ENCODE measurements around the gene ZNF200.

ZNF200 gene, protein sequence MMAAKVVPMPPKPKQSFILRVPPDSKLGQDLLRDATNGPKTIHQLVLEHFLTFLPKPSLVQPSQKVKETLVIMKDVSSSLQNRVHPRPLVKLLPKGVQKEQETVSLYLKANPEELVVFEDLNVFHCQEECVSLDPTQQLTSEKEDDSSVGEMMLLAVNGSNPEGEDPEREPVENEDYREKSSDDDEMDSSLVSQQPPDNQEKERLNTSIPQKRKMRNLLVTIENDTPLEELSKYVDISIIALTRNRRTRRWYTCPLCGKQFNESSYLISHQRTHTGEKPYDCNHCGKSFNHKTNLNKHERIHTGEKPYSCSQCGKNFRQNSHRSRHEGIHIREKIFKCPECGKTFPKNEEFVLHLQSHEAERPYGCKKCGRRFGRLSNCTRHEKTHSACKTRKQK

GRCh38 chr16:3234857-3235561 lies at the start of gene ZNF200:
Gene ZNF200, minus strand, starts transcription at chr16:3235158. Its CDS starts 1,403 bp downstream, at chr16:3233755.
- Histone ChIP-seq H3K36me3 (ENCODE audit: low read depth) (peaks cover 36% of the 10 kb centered on the region), H3K9me3 (ENCODE audit: severe bottlenecking) (no peaks in the 10 kb centered on the region), H3K4me3 (ENCODE audit: severe bottlenecking) (peak within 1 kb of the TSS; percentile 100), H3K4me1 (ENCODE audit: insufficient read depth, poor library complexity, severe bottlenecking) (peaks cover 5% of the 10 kb centered on the region), H3K27ac (ENCODE audit: poor library complexity, severe bottlenecking) (peak within 1 kb of the TSS; percentile 62), H3K27me3 (ENCODE audit: insufficient read depth, poor library complexity, severe bottlenecking) (no peaks in the 10 kb centered on the region)
- ATAC-seq (ENCODE audit: low read depth) (peak; percentile 95), DNase-seq (ENCODE audit: low spot score) (peak; percentile 96)
- TF ChIP-seq CTCF (IDR thresholded peaks at IDR 0.05; ENCODE audit: poor library complexity, severe bottlenecking) = no peak

GRCh38 chr16:3283543-3284447 lies 48.8 kb upstream of the ZNF200 start:
- H3K27me3 ChIP-seq (ENCODE audit: insufficient read depth, poor library complexity, severe bottlenecking) = no peaks in the 10 kb centered on the region
- peaks cover 32% of the 10 kb centered on the region for H3K36me3 ChIP-seq (ENCODE audit: low read depth)
- H3K9me3 ChIP-seq (ENCODE audit: severe bottlenecking) = peaks cover 9% of the 10 kb centered on the region
- H3K4me1 ChIP-seq (ENCODE audit: insufficient read depth, poor library complexity, severe bottlenecking) = no peaks in the 10 kb centered on the region
- peak overlapping the region; percentile 88 for H3K4me3 ChIP-seq (ENCODE audit: severe bottlenecking)
- peak overlapping the region; percentile 81 for H3K27ac ChIP-seq (ENCODE audit: poor library complexity, severe bottlenecking)
- peak; percentile 12; the same call in 2 of the 3 replicates for ATAC-seq (ENCODE audit: low read depth)
- DNase-seq (ENCODE audit: low spot score) = no peak
- TF ChIP-seq CTCF (IDR thresholded peaks at IDR 0.05; ENCODE audit: poor library complexity, severe bottlenecking) = no peak

- Histone ChIP-seq H3K27me3 (ENCODE audit: insufficient read depth, poor library complexity, severe bottlenecking) (no peaks in the 10 kb centered on the region), H3K9me3 (ENCODE audit: severe bottlenecking) (peaks cover 7% of the 10 kb centered on the region), H3K4me3 (ENCODE audit: severe bottlenecking) (peak within 1 kb of the TSS; percentile 88), H3K4me1 (ENCODE audit: insufficient read depth, poor library complexity, severe bottlenecking) (no peaks in the 10 kb centered on the region), H3K36me3 (ENCODE audit: low read depth) (peaks cover 24% of the 10 kb centered on the region), H3K27ac (ENCODE audit: poor library complexity, severe bottlenecking) (peak within 1 kb of the TSS; percentile 81)
- ATAC-seq (ENCODE audit: low read depth) (peak; percentile 88), DNase-seq (ENCODE audit: low spot score) (peak; percentile 95)
- TF ChIP-seq CTCF (IDR thresholded peaks at IDR 0.05; ENCODE audit: poor library complexity, severe bottlenecking) = no peak
Observed at GRCh38 chr16:3282730-3283542, 48.0 kb upstream of the ZNF200 start, which contains the start of gene ZNF263. Gene ZNF263, plus strand, starts transcription at chr16:3283491. Its CDS starts 328 bp downstream, at chr16:3283819.

DNA sequence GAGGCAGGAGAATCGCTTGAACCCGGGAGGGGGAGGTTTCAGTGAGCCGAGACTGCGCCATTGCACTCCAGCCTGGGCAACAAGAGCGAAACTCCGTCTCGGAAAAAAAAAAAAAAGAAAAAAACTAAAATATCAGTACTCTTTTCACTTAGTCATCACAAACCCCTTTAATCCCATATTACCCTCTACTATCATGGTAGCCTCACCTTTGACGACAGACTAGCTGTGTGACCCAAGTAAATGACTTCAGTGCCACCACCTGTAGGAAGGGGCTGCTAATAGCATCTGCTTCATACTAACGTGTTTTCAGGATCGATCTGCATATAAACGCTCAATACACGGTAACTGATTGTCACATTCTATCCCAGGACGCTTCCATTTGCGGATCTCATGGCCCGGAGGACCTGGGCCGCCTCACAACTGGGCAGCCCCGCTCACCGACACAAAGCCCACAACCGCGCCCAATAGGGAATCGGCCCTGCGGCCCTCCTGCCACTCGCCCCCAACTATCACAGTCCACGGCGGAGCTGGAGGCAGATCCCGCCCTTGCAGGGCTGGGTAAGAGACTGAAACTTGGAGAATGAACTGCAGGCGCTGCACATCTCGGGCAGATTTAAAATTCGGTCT lies 47.3 kb upstream of the ZNF200 start:
- H3K36me3 ChIP-seq (ENCODE audit: low read depth) = peaks cover 18% of the 10 kb centered on the region
- DNase-seq (ENCODE audit: low spot score) = no peak
- H3K27me3 ChIP-seq (ENCODE audit: insufficient read depth, poor library complexity, severe bottlenecking) = no peaks in the 10 kb centered on the region
- H3K4me1 ChIP-seq (ENCODE audit: insufficient read depth, poor library complexity, severe bottlenecking) = no peaks in the 10 kb centered on the region
- TF ChIP-seq CTCF (IDR thresholded peaks at IDR 0.05; ENCODE audit: poor library complexity, severe bottlenecking) = no peak
- H3K9me3 ChIP-seq (ENCODE audit: severe bottlenecking) = peaks cover 3% of the 10 kb centered on the region
- H3K4me3 ChIP-seq (ENCODE audit: severe bottlenecking) = peak overlapping the region; percentile 88
- peak; percentile 57 for ATAC-seq (ENCODE audit: low read depth)
- peak overlapping the region; percentile 81 for H3K27ac ChIP-seq (ENCODE audit: poor library complexity, severe bottlenecking)
